Activated T-helper 2 cell treated with anti-CD3 and anti-CD28 coated beads, Interferon-gamma antibody, Interleukin-2, Interleukin-4, amounts not matched to agents 10 μg/mL and 5 μg/mL and 100 μg/mL, durations not matched to agents 14 hours and 24 hours and 36 hours (primary cell): ENCODE data around the gene LRP4. TPM values are rescaled to one million over a fixed set of nuclear protein-coding genes. Genes with fewer than 3 reads are reported as not detected.
"Not testable (repeated sequence)": the region's sequence is repeated elsewhere in the genome, so short reads cannot be mapped to it uniquely, and the experiment has no call there.

Experiments
- DNase-seq: peaks from one replicate; pipeline ENCODE4 v3.0.0; 2021; ENCODE audit warnings: low spot score
- H3K27ac Mint-ChIP-seq: one replicate; pipeline ENCODE4 v1.8.0; 2021; ENCODE audit warnings: mixed read lengths
- H3K27me3 Mint-ChIP-seq: one replicate; pipeline ENCODE4 v1.8.0; 2021; ENCODE audit warnings: low read depth, mixed read lengths
- H3K36me3 Mint-ChIP-seq: one replicate; pipeline ENCODE4 v1.8.0; 2021; ENCODE audit warnings: low read depth, mixed read lengths
- H3K4me1 Mint-ChIP-seq: one replicate; pipeline ENCODE4 v1.8.0; 2021; ENCODE audit warnings: low read depth, mixed read lengths
- H3K4me3 Mint-ChIP-seq: one replicate; pipeline ENCODE4 v1.8.0; 2021; ENCODE audit warnings: low read depth, mild to moderate bottlenecking, moderate library complexity, mixed read lengths
- H3K9me3 Mint-ChIP-seq: one replicate; pipeline ENCODE4 v1.8.0; 2021; ENCODE audit warnings: mixed read lengths
- intact Hi-C: fragments of 100-400 bp; cut with micrococcal nuclease; formaldehyde crosslinking; loops from one replicate; pipeline ENCODE4 v1.15.1; 2023
- total RNA-seq: library from RNA; stranded (reverse); gene quantifications from 2 replicates; pipeline ENCODE4 v1.2.3, GENCODE V29; 2022

The LRP4 gene
- total RNA-seq, 1 donor from 2014 or later: 0.07 TPM

DNA sequence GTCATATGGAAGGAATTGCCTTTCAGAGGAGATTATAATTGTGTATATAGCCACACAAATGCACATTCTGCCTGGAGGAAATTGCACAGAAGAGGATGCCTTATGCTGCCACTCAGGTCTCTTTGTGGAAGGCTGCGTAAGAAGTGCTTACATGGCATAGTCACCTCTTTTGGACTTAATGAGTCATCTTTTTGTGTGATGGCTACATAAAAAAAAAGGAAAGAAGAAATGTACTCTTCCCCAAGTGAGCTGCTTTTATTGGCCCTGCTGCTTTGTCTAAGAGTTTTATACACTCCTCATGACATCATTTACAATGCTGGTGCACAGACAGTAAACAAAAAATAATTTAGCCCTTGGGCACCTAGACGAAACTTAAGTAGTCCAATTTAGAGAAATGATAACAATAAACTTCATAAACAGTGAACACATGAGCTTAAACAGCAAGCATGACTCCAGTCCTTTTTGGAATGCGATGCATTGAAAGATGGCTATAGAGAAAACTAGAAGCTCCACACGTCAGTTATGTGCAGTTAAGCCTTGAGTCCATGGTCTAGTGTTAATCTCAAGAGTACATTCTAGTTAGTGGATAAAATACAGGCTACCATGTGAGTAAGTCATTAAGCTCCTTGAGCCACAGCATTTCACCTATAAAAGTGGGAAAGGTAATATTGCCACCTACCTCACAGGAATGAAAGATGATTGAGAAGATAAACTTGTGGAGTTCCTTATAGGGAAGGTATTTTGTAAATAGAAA lies 30.2 kb upstream of the LRP4 start:
- intact Hi-C loops: no loop called here
- Mint-ChIP-seq H3K4me3 (no peak overlapping the region), H3K9me3 (no peaks in the 10 kb centered on the region), H3K36me3 (no peaks in the 10 kb centered on the region), H3K27me3 (no peaks in the 10 kb centered on the region), H3K4me1 (peaks cover 10% of the 10 kb centered on the region), H3K27ac (no peak overlapping the region)
- no peak for DNase-seq

GRCh38 chr11:46947399-46948077 lies 29.2 kb upstream of the LRP4 start:
- peaks cover 3% of the 10 kb centered on the region for H3K4me1 Mint-ChIP-seq
- no peak overlapping the region for H3K4me3 Mint-ChIP-seq
- DNase-seq: no peak
- H3K9me3 Mint-ChIP-seq: no peaks in the 10 kb centered on the region
- no peaks in the 10 kb centered on the region for H3K27me3 Mint-ChIP-seq
- intact Hi-C loops: no loop called here
- H3K27ac Mint-ChIP-seq: no peak overlapping the region
- no peaks in the 10 kb centered on the region for H3K36me3 Mint-ChIP-seq

DNA sequence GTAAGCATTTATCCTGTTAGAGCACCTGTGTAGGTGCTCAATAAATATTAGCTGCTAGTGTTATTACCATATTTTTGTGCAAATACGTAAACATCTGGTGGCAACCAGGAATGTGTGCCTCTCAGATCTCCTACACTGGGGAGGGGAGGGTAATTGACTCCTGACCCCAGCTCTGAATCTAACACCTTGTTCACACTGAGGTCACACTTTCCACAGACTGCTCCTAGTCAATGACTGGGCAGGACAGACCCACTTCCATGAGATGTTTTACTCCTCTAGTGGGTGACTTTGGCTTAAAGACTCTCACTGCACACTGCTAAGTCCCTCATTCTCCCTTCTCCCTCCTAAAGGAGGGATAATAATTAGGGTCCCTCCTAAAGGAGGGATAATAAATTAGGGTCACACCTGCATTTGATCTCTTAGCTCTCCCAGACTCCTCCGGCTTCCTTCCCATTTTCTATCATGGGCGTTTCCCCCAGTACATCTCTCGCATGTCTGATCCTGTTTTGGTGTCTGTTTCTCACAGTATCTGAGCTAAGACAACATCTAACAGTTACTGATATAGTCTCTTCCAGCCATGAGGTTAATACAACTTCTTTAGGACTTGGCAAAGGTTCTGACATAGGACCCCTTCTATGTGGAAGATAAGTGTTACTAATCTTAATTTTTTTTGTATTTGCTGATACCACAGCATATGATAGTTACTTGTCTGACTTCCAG lies 26.2 kb upstream of the LRP4 start:
- H3K27ac Mint-ChIP-seq: no peak overlapping the region
- H3K4me3 Mint-ChIP-seq: no peak overlapping the region
- intact Hi-C loops: no loop called here
- no peaks in the 10 kb centered on the region for H3K9me3 Mint-ChIP-seq
- H3K4me1 Mint-ChIP-seq: no peaks in the 10 kb centered on the region
- DNase-seq: no peak
- no peaks in the 10 kb centered on the region for H3K27me3 Mint-ChIP-seq
- H3K36me3 Mint-ChIP-seq: no peaks in the 10 kb centered on the region

DNA sequence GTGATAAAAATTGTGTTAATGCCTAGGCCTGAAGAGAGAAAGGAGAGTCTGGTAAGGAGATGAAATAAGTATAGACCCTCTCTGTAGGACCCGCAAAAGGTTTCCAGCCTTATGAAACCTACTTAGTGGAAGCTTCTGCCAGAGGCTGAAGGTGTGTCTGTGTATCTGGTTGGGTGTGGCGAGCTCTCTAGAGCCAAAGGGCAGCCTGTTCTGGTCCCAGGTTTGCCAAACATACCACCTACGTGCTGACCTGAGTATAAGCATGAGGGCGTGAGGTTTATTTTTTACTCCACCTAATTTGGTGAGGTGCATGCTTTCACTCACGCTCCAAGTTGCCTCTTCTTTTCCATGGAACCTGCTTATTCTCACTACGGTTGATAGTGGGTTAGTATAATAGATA lies 23.8 kb upstream of the LRP4 start:
- DNase-seq: no peak
- H3K27ac Mint-ChIP-seq: no peak overlapping the region
- H3K4me3 Mint-ChIP-seq: no peak overlapping the region
- H3K36me3 Mint-ChIP-seq: no peaks in the 10 kb centered on the region
- H3K27me3 Mint-ChIP-seq: no peaks in the 10 kb centered on the region
- no peaks in the 10 kb centered on the region for H3K9me3 Mint-ChIP-seq
- H3K4me1 Mint-ChIP-seq: peaks cover 4% of the 10 kb centered on the region
- intact Hi-C loops: no loop called here

DNA sequence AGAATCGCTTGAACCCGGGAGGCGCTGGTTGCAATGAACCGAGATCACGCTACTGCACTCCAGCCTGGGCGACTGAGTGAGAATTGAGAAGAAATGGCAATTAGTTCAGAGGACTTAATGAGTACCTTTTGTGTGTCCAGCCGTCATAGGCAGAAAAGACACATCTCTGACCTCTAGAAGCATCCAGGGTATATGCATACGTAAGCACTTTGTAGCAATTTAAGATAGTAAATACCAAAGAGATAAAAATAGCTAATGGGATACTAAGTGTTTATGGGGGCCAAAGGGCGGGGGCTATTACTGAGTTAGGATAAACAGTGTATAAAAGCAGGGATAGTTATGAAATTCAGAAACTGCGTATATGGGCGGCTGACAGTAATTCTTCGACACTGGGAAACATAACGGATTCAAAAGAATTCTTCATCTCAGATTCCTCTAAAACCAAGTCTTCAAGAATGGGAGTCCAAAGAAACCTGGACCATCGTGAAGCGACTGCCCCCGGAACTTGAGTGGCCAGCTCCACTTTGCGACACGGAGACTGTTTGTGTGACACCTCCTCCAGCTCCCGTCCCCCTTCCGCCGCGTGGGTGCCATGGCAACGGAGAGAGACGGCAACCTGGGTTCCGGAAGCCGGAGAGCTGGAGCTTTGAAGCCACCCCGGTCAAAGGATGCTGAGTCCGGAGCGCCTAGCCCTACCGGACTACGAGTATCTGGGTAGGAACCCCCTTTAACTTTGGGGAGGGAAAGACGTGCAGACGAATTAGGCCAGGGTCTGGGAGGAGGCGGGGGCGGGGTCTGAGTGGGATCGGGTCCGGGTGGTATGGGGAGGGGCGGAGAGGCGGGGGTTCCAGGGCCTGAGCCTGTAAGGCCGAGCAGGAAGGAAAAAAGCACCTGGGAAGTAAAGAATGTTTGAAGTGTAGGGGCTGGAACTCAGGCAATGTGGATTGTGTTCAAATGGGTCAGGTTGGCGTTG lies 18.1 kb upstream of the LRP4 start, which contains the start of gene CSTPP1:
TSS of gene CSTPP1 (plus strand) at position 624 of the 973 bp plus-strand sequence. CDS start at position 669, 45 bp downstream.
- Mint-ChIP-seq H3K36me3 (no peaks in the 10 kb centered on the region), H3K9me3 (no peaks in the 10 kb centered on the region), H3K4me1 (peaks cover 18% of the 10 kb centered on the region), H3K27me3 (peaks cover 4% of the 10 kb centered on the region), H3K27ac (peak within 1 kb of the TSS; percentile 87), H3K4me3 (peak within 1 kb of the TSS; percentile 96)
- intact Hi-C loops: loop anchor here (1.0 to 10.0 kb wide), 3 partner anchors 16 to 488 kb away; partner anchors contain the start of genes ARHGAP1, PSMC3 and ZNF408
- DNase-seq: peak; percentile 87

DNA sequence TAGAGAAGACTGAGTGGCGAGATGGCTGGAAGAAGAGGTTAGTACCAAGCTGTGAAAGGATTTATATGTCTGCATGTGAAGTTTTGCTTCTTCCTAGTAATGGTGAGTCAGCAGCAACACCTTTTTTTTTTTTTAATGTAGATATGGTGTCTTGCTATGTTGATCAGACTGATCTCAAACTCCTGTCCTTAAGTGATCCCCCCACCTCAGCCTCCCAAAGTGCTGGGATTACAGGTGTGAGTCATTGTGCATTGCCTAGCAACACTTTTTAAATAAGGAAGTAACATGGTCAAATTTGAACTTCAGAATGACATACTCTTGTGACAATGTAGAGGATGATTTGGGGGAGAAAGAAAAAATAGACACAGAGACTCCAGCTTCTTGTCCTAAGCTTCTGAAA lies 11.7 kb upstream of the LRP4 start:
- intact Hi-C loops: loop anchor here (10.0 kb wide), 1 partner anchor 495 kb away; the partner anchor contains the start of gene PSMC3
- H3K27ac Mint-ChIP-seq: no peak overlapping the region
- H3K36me3 Mint-ChIP-seq: no peaks in the 10 kb centered on the region
- DNase-seq: no peak
- H3K27me3 Mint-ChIP-seq: peaks cover 19% of the 10 kb centered on the region
- H3K9me3 Mint-ChIP-seq: no peaks in the 10 kb centered on the region
- no peak overlapping the region for H3K4me3 Mint-ChIP-seq
- H3K4me1 Mint-ChIP-seq: peaks cover 5% of the 10 kb centered on the region

DNA sequence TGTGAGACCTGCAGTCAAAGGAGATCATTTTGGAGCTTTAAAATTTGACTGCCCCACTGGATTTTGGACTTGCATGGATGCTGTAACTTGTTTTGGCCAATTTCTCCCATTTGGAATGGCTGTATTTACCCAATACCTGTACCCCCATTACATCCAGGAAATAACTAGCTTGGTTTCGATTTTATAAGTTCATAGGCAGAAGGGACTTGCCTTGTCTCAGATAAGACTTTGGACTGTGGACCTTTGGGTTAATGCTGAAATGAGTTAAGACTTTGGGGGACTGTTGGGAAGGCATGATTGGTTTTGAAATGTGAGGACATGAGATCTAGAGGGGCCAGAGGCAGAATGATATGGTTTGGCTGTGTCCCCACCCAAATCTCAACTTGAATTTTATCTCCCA lies 10.4 kb upstream of the LRP4 start:
- peaks cover 19% of the 10 kb centered on the region for H3K27me3 Mint-ChIP-seq
- H3K4me3 Mint-ChIP-seq, H3K36me3 Mint-ChIP-seq, H3K27ac Mint-ChIP-seq, DNase-seq, H3K9me3 Mint-ChIP-seq, intact Hi-C loops, H3K4me1 Mint-ChIP-seq: not testable (repeated sequence)

DNA sequence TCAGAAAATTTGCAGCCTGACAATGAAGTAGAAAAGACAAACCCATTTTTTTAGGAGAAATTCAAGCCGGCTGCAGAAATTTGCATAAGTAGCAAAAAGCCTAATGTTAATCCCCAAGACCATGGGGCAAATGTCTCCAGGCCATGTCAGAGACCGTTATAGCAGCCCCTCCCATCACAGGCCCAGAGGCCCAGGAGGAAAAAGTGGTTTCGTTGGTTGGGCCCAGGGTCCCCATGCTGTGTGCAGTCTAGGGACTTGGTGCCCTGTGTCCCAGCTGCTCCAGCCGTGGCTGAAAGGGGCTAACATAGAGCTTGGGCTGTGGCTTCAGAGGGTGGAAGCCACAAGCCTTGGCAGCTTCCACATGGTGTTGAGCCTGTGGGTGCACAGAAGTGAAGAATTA lies 9.6 kb upstream of the LRP4 start:
- intact Hi-C loops, H3K9me3 Mint-ChIP-seq, H3K27ac Mint-ChIP-seq, H3K4me1 Mint-ChIP-seq, DNase-seq, H3K36me3 Mint-ChIP-seq, H3K4me3 Mint-ChIP-seq: not testable (repeated sequence)
- peaks cover 19% of the 10 kb centered on the region for H3K27me3 Mint-ChIP-seq

DNA sequence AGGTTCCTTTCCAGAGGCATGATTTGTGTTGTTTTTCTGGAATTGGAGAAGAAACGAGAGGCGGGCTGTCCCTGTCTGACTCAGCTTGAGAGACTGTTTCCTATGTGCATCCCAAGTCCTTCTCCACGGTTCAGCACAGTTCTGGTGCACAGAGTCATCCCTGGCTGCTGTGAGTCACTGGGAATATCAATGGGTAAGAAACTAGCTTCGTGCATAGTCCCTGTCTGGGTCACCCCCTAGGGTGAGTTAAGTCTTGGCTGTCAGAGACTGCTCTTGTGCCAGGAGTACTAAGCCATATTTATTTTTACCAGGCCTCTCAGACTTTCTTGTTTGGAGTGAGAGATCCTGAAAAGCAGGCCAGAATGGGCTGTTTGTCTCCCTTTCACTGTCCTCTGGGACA lies 2.4 kb upstream of the LRP4 start:
- peaks cover 22% of the 10 kb centered on the region for H3K4me1 Mint-ChIP-seq
- no peak overlapping the region for H3K4me3 Mint-ChIP-seq
- H3K36me3 Mint-ChIP-seq: no peaks in the 10 kb centered on the region
- H3K9me3 Mint-ChIP-seq: no peaks in the 10 kb centered on the region
- H3K27ac Mint-ChIP-seq: no peak overlapping the region
- H3K27me3 Mint-ChIP-seq: peaks cover 35% of the 10 kb centered on the region
- intact Hi-C loops: loop anchor here (1.0 kb wide), 1 partner anchor 16 kb away; the partner anchor contains the start of gene CSTPP1
- DNase-seq: no peak

GRCh38 chr11:46918788-46919513 lies 601 bp upstream of the LRP4 start:
- H3K27ac Mint-ChIP-seq: no peak overlapping the region
- H3K9me3 Mint-ChIP-seq: no peaks in the 10 kb centered on the region
- no peak for DNase-seq
- intact Hi-C loops: loop anchor here (10.0 kb wide), 1 partner anchor 96 kb away; no protein-coding TSS in a partner anchor
- H3K4me1 Mint-ChIP-seq: peaks cover 22% of the 10 kb centered on the region
- no peaks in the 10 kb centered on the region for H3K36me3 Mint-ChIP-seq
- peaks cover 49% of the 10 kb centered on the region for H3K27me3 Mint-ChIP-seq
- H3K4me3 Mint-ChIP-seq: peak overlapping the region; percentile 65

GRCh38 chr11:46917762-46918082 lies 628 bp downstream of the LRP4 start:
- H3K27ac Mint-ChIP-seq: no peak overlapping the region
- no peak for DNase-seq
- no peaks in the 10 kb centered on the region for H3K9me3 Mint-ChIP-seq
- peak overlapping the region; percentile 21 for H3K4me3 Mint-ChIP-seq
- intact Hi-C loops: loop anchor here (10.0 kb wide), 1 partner anchor 97 kb away; no protein-coding TSS in a partner anchor
- H3K27me3 Mint-ChIP-seq: peaks cover 61% of the 10 kb centered on the region
- peaks cover 22% of the 10 kb centered on the region for H3K4me1 Mint-ChIP-seq
- H3K36me3 Mint-ChIP-seq: no peaks in the 10 kb centered on the region
